Subcutaneous abdominal adipose tissue (tissue), 5 donors: ENCODE results near the gene KCNS3.
A peak's percentile ranks its signal among the peaks of the same experiment; 100 is the strongest.

Experiments
- H3K27ac ChIP-seq: one replicate; pipeline ENCODE4 v1.7.0; 2013; ENCODE audit warnings: low read depth, mild to moderate bottlenecking, inconsistent platforms, low read length, moderate library complexity
- H3K27me3 ChIP-seq, 5 donors: one replicate each; pipeline ENCODE4 v1.7.0; 2013; ENCODE audit warnings: low read length in 5 of 5, inconsistent platforms in 1 of 5; ENCODE audit not compliant: control insufficient read depth in 5 of 5, insufficient read depth in 4 of 5
- H3K36me3 ChIP-seq, 5 donors: one replicate each; pipeline ENCODE4 v1.7.0; 2013; ENCODE audit warnings: low read length in 5 of 5; ENCODE audit not compliant: control insufficient read depth in 5 of 5, insufficient read depth in 5 of 5
- H3K4me1 ChIP-seq, 5 donors: one replicate each; pipeline ENCODE4 v1.7.0; 2013; ENCODE audit warnings: low read length in 5 of 5, mild to moderate bottlenecking in 3 of 5, moderate library complexity in 1 of 5; ENCODE audit not compliant: control insufficient read depth in 5 of 5, insufficient read depth in 5 of 5
- H3K4me3 ChIP-seq, 5 donors: one replicate each; pipeline ENCODE4 v1.7.0; 2013; ENCODE audit warnings: low read length in 5 of 5, low read depth in 1 of 5
- H3K9ac ChIP-seq, 5 donors: one replicate each; pipeline ENCODE4 v1.7.0; 2013; ENCODE audit warnings: low read length in 5 of 5, mild to moderate bottlenecking in 4 of 5, moderate library complexity in 3 of 5
- H3K9me3 ChIP-seq, 5 donors: one replicate each; pipeline ENCODE4 v1.7.0; 2013; ENCODE audit warnings: low read length in 5 of 5; ENCODE audit not compliant: control insufficient read depth in 5 of 5
- donor health status: healthy.
- donor health status: healthy.
- donor health status: healthy.
- donor health status: healthy.
- donor health status: healthy.

KCNS3 gene

DNA sequence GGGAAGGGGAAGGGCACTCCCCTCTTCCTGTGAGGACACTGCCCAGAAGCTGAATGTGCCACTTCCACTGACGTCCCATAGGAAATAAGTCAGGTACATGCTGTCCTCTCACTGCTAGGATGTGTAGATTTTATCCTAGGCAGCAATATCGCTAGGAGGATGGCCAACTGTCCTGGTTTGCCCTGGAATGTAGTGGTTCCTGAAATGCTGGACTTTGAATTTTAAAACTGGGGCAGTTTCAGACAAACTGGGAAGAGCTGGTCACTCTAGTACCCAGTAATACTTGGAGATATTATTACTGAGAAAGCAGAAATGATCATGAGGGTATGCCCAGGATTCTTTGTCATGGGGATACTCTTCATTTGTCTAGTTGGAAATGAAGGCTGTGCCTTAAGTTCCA is 5.4 kb upstream of the KCNS3 start:
- Histone ChIP-seq H3K27me3 (peaks cover 0 to 13% (median 6%) of the 10 kb centered on the region in 5 donors), H3K4me3 (no peak overlapping the region), H3K36me3 (no peaks in the 10 kb centered on the region), H3K27ac (no peak overlapping the region), H3K9me3 (no peaks in the 10 kb centered on the region), H3K4me1 (peaks cover 0 to 4% (median 4%) of the 10 kb centered on the region in 5 donors), H3K9ac (no peak overlapping the region)

DNA sequence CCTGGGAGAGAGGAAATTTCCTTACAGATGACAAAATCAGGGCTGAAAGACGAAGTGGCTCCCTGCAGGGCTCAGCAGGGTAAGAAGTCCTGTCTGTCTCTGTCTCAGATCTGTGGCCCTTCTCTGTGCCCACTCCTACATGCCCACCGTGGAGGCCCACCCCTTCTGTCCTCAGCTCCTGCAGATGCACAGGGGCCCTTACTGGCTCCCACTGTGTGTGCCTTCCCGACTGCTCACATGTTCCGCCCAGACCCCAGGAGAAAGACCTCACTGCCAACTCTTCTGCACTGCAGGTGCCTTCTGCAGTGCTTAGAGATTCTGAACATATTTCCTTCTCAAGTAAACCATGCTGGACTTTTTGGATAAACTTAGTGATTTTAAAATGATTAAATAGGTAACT is 1.9 kb upstream of the KCNS3 start:
- peaks cover 0 to 23% (median 6%) of the 10 kb centered on the region in 5 donors for H3K27me3 ChIP-seq
- no peak overlapping the region for H3K27ac ChIP-seq
- peaks cover 0 to 20% (median 18%) of the 10 kb centered on the region in 5 donors for H3K4me1 ChIP-seq
- H3K9ac ChIP-seq: no peak overlapping the region
- no peaks in the 10 kb centered on the region for H3K9me3 ChIP-seq
- no peaks in the 10 kb centered on the region for H3K36me3 ChIP-seq
- no peak overlapping the region for H3K4me3 ChIP-seq

DNA sequence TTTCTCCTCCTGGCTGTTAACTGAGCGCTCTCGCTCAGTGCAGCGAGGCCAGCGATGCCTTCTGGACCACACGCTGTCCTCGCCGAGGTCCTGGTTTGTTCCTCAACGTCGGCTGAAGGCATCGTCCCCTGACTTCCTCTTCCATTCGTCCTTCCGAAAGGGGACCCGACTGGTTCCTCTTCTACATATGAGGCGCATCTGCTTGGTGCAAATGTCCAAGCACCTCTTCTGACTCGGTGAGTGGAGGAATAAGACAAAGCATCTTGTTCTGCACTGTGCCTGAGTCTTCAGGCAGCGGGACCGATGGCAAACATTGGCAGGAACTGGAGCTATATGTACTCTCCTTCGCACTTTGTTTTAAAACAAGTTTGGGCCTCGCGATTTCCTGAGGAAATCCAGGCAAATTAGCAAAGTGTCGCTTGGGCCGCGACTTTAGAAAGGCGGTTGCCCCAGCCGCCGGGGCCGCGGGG is 621 bp upstream of the KCNS3 start:
- Histone ChIP-seq H3K4me1 (peaks cover 0 to 20% (median 18%) of the 10 kb centered on the region in 5 donors), H3K9me3 (no peaks in the 10 kb centered on the region), H3K27ac (no peak overlapping the region), H3K4me3 (peak overlapping the region; percentile 59 to 78 (median 65)), H3K9ac (peak overlapping the region in 2 of 5 donors; percentile 10 to 26), H3K36me3 (no peaks in the 10 kb centered on the region), H3K27me3 (peaks cover 0 to 23% (median 6%) of the 10 kb centered on the region in 5 donors)

DNA sequence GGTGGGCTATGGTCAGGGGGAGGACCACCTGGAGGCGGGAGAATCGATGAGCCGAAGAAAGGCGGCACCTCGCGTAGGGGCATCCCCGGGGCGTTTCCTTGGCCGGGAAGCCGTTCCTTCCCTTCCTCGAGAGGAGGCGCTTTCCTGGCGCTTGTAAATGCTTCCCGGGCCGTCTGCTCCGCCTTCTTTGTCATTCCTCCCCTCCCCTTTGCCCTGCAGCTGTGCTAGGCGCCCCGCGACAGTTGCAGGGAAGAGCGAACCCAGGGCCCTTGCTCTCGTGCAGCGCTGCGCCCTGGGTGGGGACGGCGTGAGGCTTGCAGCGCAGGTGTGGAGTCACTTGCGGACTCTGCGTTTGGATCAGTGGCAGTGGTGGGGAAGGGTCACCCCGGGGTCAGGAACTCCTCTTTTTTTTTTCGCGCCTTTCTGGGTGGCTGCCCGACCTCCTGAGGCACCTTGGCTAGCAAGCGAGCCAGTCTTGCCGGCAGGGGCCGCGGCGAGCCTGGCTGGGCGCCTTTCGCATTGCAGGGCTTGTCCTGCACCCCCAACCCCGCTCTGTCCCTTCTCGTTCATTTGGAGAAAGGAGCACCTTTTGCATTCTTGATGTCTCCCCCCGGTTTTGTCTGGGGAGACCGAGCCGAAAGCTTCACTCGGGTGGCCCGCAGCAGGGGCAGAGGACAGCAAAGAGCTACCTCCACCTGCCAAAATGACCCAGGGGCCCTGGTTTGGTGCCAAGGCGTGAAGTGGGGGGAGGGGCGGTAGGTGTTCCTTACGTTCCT is 858 bp downstream of the KCNS3 start:
- peaks cover 0 to 20% (median 18%) of the 10 kb centered on the region in 5 donors for H3K4me1 ChIP-seq
- H3K9me3 ChIP-seq: no peaks in the 10 kb centered on the region
- H3K36me3 ChIP-seq: no peaks in the 10 kb centered on the region
- H3K4me3 ChIP-seq: peak overlapping the region; percentile 51 to 85 (median 71)
- H3K27me3 ChIP-seq: peaks cover 0 to 23% (median 6%) of the 10 kb centered on the region in 5 donors
- H3K9ac ChIP-seq: peak overlapping the region in 4 of 5 donors; percentile 11 to 51 (median 42)
- no peak overlapping the region for H3K27ac ChIP-seq

DNA sequence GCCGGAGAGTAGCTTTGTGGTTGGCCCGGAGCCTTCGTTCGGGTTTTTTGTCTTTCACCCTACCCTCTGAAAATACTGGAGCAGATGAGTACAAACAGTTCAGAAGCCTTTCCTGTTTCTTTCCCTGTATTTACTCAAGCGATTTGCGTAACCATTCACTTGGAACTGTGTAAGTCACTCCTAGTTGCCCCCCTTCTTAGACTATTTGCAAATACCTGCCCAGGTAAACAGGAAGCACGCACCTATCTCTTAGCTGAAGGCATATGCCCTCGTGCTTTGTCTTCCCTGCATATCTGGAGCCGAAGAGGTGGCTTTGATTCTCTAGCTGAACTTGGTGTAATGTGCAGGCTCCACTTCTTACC is 1.4 kb downstream of the KCNS3 start:
- H3K27me3 ChIP-seq: peaks cover 0 to 23% (median 6%) of the 10 kb centered on the region in 5 donors
- no peak overlapping the region for H3K9ac ChIP-seq
- H3K36me3 ChIP-seq: no peaks in the 10 kb centered on the region
- no peak overlapping the region for H3K27ac ChIP-seq
- H3K4me3 ChIP-seq: peak overlapping the region in 4 of 5 donors; percentile 64 to 85 (median 74)
- peaks cover 0 to 20% (median 18%) of the 10 kb centered on the region in 5 donors for H3K4me1 ChIP-seq
- no peaks in the 10 kb centered on the region for H3K9me3 ChIP-seq

DNA sequence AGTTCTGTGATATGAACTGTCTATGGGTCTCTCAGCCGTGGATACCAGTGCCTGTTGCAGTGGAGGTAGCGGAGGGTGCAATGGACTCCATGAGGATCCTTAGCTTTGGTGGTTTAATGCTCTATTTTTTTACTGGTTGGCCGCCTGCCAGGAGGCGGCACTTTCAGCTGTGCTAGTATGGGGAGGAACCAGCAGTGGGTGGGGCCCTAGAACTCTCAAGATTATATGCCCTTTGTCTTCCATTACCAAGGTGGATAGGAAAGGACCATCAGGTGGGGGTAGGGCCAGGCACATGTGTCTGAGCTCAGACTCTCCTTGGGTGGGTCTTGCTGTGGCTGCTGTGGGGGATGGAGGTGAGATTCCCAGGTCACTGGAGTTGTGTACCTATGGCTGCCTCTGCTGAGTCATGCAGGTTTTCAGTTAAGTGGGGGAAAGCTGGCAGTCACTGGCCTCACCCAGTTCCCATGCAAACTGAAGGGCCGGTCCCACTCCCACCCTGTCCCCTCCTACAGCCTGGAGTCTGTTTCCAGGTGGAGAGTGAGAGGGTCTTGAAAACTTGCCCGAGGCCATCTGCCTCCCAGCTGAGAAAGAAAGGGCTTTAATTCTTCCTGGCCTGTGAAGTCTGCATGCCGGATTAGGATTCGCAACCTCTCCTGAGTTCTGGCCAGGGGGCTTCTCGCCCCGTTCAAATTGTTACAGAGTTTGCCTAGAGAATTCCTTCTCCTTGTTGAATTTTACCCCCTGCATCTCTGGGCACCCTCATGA is 14.5 kb downstream of the KCNS3 start:
- Histone ChIP-seq H3K27me3 (no peaks in the 10 kb centered on the region), H3K9me3 (peaks cover 0 to 3% (median 0%) of the 10 kb centered on the region in 5 donors), H3K36me3 (no peaks in the 10 kb centered on the region), H3K4me1 (no peaks in the 10 kb centered on the region), H3K9ac (no peak overlapping the region), H3K4me3 (no peak overlapping the region), H3K27ac (no peak overlapping the region)

DNA sequence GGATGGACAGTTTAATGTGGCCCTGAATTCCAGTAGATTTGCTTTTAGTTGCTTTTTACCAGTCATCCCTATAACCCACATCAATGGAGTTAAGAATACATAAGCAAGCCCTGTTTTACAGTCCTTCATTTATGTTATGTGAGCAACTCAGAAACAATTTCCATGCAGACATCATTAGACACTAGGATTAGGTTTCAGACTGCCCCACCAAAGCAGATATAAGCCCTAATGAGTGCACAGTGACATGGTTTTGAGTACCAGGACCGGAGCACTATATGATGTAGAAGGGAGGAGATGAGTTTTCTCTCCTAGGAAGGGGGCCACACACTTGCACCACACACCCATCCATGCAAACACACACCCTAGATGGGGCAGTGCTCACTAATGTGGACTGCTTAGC is 15.5 kb downstream of the KCNS3 start:
- Histone ChIP-seq H3K36me3 (no peaks in the 10 kb centered on the region), H3K27me3 (no peaks in the 10 kb centered on the region), H3K4me3 (no peak overlapping the region), H3K4me1 (no peaks in the 10 kb centered on the region), H3K9ac (no peak overlapping the region), H3K27ac (no peak overlapping the region), H3K9me3 (peaks cover 0 to 3% (median 0%) of the 10 kb centered on the region in 5 donors)

DNA sequence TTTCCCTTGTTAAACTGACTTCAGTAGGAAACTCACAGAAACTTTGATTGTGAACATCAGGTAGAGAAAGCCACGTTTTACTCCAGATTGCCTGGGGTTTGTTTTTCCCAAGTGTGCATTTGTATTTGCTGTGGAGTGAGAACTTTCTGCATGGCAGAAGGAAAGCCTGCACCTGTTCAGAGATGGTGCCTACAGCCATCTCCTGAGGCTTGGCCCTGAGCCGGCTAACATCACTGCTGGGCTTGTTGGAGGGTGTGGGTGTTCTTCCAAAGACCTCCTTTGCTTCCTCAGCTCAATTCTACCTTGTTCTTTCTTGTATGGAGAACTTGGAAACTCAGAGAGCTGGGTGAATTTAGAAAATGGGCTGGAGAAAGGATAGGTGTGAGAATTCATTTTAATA is 16.1 kb downstream of the KCNS3 start:
- H3K27me3 ChIP-seq: no peaks in the 10 kb centered on the region
- H3K4me1 ChIP-seq: no peaks in the 10 kb centered on the region
- peaks cover 0 to 3% (median 0%) of the 10 kb centered on the region in 5 donors for H3K9me3 ChIP-seq
- no peak overlapping the region for H3K4me3 ChIP-seq
- no peaks in the 10 kb centered on the region for H3K36me3 ChIP-seq
- H3K9ac ChIP-seq: no peak overlapping the region
- no peak overlapping the region for H3K27ac ChIP-seq

DNA sequence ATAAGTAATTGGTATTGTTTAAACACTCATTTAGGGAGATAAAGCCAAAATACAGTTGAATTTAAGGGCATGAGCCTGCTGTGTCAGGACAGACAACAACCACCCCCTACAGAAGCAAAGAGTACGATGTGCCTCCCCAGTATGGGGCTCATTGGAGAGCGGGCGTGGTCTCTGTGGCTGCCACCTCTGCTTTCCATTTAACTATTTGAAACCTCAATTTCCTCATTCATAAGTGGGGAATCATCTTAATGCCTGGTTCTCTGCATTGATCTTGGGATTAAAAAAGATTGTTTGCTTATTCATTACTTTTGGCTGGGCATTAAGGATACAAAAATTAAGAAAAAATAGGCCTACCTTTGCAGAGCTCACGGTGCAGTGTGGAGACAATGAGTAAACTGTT is 21.4 kb downstream of the KCNS3 start:
- no peaks in the 10 kb centered on the region for H3K36me3 ChIP-seq
- peaks cover 0 to 3% (median 0%) of the 10 kb centered on the region in 5 donors for H3K4me1 ChIP-seq
- H3K27me3 ChIP-seq: no peaks in the 10 kb centered on the region
- no peak overlapping the region for H3K9ac ChIP-seq
- H3K27ac ChIP-seq: no peak overlapping the region
- H3K9me3 ChIP-seq: no peaks in the 10 kb centered on the region
- no peak overlapping the region for H3K4me3 ChIP-seq

DNA sequence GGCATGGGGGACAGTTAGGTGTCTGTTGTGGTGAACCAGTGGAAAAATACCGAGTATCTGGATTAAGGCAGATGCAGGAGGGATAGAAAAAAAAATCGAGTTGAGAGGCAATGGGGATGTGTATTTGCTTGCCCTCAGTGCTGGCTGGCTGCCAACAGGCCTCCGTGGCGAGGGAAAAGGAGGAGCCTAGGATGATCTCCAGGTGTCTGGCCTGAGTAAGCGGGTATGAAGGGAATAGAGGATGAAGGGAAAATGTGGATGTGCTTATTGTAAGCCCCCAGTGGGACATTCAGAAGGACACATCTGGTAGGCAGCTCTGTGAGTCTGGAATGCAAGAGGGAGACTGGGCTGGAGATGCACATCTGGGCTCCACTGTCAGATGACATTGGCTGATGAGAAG is 22.8 kb downstream of the KCNS3 start:
- Histone ChIP-seq H3K36me3 (no peaks in the 10 kb centered on the region), H3K9me3 (no peaks in the 10 kb centered on the region), H3K9ac (no peak overlapping the region), H3K27me3 (no peaks in the 10 kb centered on the region), H3K27ac (no peak overlapping the region), H3K4me3 (no peak overlapping the region), H3K4me1 (peaks cover 0 to 3% (median 0%) of the 10 kb centered on the region in 5 donors)
